ENCODE data around the gene NOS1AP. TPM values are rescaled to one million over a fixed set of nuclear protein-coding genes. Genes with fewer than 3 reads are reported as not detected.

The NOS1AP gene
- total RNA-seq, 3 donors from 2014 or later = 11.8 to 17.4 (median 14.3) TPM

DNA sequence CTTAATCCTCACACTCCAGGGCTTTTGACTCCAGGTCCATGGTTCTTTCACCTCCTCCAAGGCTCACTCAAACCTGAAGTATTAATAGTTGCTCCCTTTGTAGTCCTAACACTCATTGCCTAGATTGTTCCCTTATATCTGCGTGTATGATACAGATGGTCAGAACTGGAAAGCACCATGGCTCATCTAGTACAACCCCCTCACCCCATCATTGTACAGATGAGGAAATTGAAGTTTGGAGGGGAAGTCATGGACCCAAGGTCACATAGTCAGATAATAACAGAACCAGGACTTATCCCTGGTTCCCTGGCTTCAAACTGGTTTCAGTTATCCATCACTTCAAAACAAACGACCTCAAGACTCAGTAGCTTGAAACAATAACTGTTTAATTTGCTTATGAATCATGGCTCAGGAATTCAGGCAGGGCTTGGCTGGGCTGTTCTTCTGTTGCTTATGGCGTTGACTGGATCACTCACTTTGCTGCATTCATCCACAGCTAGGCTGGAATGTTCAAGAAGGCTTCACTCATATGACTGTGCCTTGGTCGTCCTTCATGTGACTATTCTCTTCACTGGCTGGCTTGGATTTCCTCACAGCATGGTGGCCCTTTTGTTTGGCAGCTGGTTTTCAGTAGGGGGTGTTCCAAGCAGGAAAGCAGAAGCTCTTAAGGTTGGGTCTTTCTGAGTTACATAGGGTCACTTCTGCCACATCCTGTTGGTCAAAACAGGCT, 5.0 kb downstream of the NOS1AP start:
- H3K9me3 ChIP-seq = no peaks in the 10 kb centered on the region
- H3K36me3 ChIP-seq (ENCODE audit: low read depth) = no peaks in the 10 kb centered on the region
- H3K4me1 ChIP-seq (ENCODE audit: low read depth) = peaks cover 7% of the 10 kb centered on the region
- no peak for TF ChIP-seq CTCF (IDR thresholded peaks at IDR 0.05)
- no peak overlapping the region for H3K4me3 ChIP-seq
- intact Hi-C loops (cut with DNase I, micrococcal nuclease) = no loop called here
- no peak for ATAC-seq
- no peak for DNase-seq

- intact Hi-C loops (cut with DNase I, micrococcal nuclease) = no loop called here
- H3K36me3 ChIP-seq (ENCODE audit: low read depth) = no peaks in the 10 kb centered on the region
- H3K4me1 ChIP-seq (ENCODE audit: low read depth) = peaks cover 2% of the 10 kb centered on the region
- no peaks in the 10 kb centered on the region for H3K9me3 ChIP-seq
- H3K4me3 ChIP-seq = no peak overlapping the region
- DNase-seq (no peak), ATAC-seq (peak; percentile 51)
- TF ChIP-seq CTCF (IDR thresholded peaks at IDR 0.05) = no peak
Observed at GRCh38 chr1:162075862-162076261, 6.4 kb downstream of the NOS1AP start.

DNA sequence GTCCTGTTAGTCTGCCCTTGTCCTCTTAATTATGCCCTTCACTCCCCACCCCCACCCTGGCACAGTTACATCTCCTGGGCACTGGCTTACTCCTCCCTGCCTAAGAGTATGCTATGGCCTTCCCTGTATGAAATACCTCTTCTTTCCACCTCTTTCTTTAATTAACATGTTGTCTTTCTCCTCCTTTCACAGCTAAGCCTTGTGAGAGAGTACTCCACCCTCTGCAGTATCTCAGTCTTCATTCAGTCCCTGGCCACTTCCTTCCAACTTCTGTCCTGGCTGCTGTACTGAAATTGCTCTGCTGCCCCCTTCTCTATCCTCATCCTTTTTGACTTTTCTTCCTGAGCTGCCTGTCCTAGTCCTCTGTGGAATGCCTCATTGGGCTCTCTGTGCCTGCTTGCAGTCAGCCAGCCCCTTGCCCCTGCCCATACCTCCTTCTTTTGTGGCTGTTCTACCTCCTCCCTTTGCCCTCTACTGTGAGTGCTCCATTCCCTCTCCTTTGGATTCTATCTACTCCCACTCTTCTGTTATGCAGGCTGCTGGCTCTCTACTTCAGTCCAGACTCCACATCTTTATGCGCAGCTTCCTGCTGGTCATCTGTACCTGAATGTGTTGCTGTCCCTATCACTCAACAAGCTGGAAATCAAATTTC, 8.3 kb downstream of the NOS1AP start:
- Histone ChIP-seq H3K4me1 (ENCODE audit: low read depth) (no peaks in the 10 kb centered on the region), H3K9me3 (no peaks in the 10 kb centered on the region), H3K4me3 (no peak overlapping the region), H3K36me3 (ENCODE audit: low read depth) (no peaks in the 10 kb centered on the region)
- TF ChIP-seq CTCF (IDR thresholded peaks at IDR 0.05) = no peak
- DNase-seq (no peak), ATAC-seq (no peak)
- intact Hi-C loops (cut with DNase I, micrococcal nuclease) = no loop called here

DNA sequence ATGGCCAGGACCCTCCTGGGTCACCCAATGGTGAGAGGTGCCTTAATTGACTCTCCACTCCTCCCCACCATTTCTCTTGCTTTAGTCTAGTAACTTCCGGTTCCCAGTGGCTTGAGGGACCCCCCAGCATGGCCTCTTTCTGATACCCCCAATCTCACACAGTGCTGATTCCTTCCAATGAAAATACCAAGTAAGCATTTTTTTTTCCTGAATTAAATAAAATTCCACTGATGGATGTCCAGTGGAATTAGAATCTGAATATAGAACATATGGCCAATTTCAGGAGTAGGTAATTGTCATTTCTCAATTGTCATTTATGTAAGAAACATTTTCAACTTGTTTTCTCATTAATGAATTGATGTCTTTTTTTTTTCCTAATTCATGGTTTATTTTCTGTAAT, 9.5 kb downstream of the NOS1AP start:
- intact Hi-C loops (cut with DNase I, micrococcal nuclease) = no loop called here

GRCh38 chr1:162080472-162081015, 11.1 kb downstream of the NOS1AP start:
- Histone ChIP-seq H3K4me3 (no peak overlapping the region), H3K9me3 (no peaks in the 10 kb centered on the region), H3K36me3 (ENCODE audit: low read depth) (no peaks in the 10 kb centered on the region), H3K4me1 (ENCODE audit: low read depth) (no peaks in the 10 kb centered on the region)
- ATAC-seq = no peak
- no peak for DNase-seq
- no peak for TF ChIP-seq CTCF (IDR thresholded peaks at IDR 0.05)
- intact Hi-C loops (cut with DNase I, micrococcal nuclease) = no loop called here

More for the DNA sequence above, 9.5 kb downstream of the NOS1AP start:
- Histone ChIP-seq H3K4me1 (ENCODE audit: low read depth) (no peaks in the 10 kb centered on the region), H3K4me3 (no peak overlapping the region), H3K9me3 (no peaks in the 10 kb centered on the region), H3K36me3 (ENCODE audit: low read depth) (no peaks in the 10 kb centered on the region)
- no peak for TF ChIP-seq CTCF (IDR thresholded peaks at IDR 0.05)
- DNase-seq (no peak), ATAC-seq (no peak)

Measured in mucosa of descending colon (tissue), 3 donors.